GM08714 (cell line): Measurements from ENCODE around the gene PEX11G.

Experiments
- H3K4me3 ChIP-seq: fragments of 200-500 bp; sonication (Bioruptor generic); 2 replicates; pipeline ENCODE4 v1.5.1; 2014; ENCODE audit warnings: mild to moderate bottlenecking, low read length, inconsistent platforms
- ZNF274 ChIP-seq: IDR thresholded peaks from 2 replicates; pipeline ENCODE4 v1.6.1; 2012; ENCODE audit warnings: mild to moderate bottlenecking, low read depth, low read length

The PEX11G gene

GRCh38 chr19:7488736-7489353 is at the start of gene PEX11G:
Gene PEX11G, minus strand, starts transcription at chr19:7489035. Its CDS starts 25 bp downstream, at chr19:7489010.
- peak within 1 kb of the TSS; percentile 67; the same call in 1 of the 2 replicates for H3K4me3 ChIP-seq
- TF ChIP-seq ZNF274: no peak

GRCh38 chr19:7535998-7536695 is 47.3 kb upstream of the PEX11G start:
- no peak for TF ChIP-seq ZNF274
- H3K4me3 ChIP-seq: peak overlapping the region; percentile 78

- TF ChIP-seq ZNF274: no peak
- peak within 1 kb of the TSS; percentile 78 for H3K4me3 ChIP-seq
Observed at GRCh38 chr19:7535047-7535997, 46.5 kb upstream of the PEX11G start, which contains the start of gene PNPLA6. Gene PNPLA6, plus strand, starts transcription at chr19:7535717. Its CDS starts 72 bp downstream, at chr19:7535789.

- TF ChIP-seq ZNF274: no peak
- H3K4me3 ChIP-seq: peak overlapping the region; percentile 78
Observed at GRCh38 chr19:7534531-7535046, 45.8 kb upstream of the PEX11G start.

- H3K4me3 ChIP-seq: peak overlapping the region; percentile 78
Observed at GRCh38 chr19:7533925-7534480, 45.2 kb upstream of the PEX11G start.

GRCh38 chr19:7533281-7533885 is 44.5 kb upstream of the PEX11G start:
- H3K4me3 ChIP-seq: peak overlapping the region; percentile 44; the same call in 1 of the 2 replicates
- TF ChIP-seq ZNF274: no peak

More at GRCh38 chr19:7533925-7534480, 45.2 kb upstream of the PEX11G start:
- no peak for TF ChIP-seq ZNF274

GRCh38 chr19:7529610-7530490 is 41.0 kb upstream of the PEX11G start:
- no peak overlapping the region for H3K4me3 ChIP-seq

GRCh38 chr19:7529246-7529600 is 40.4 kb upstream of the PEX11G start:
- H3K4me3 ChIP-seq: no peak overlapping the region
- no peak for TF ChIP-seq ZNF274

More at GRCh38 chr19:7529610-7530490, 41.0 kb upstream of the PEX11G start:
- no peak for TF ChIP-seq ZNF274

GRCh38 chr19:7528522-7529245 is 39.8 kb upstream of the PEX11G start:
- H3K4me3 ChIP-seq: no peak overlapping the region
- TF ChIP-seq ZNF274: no peak

- TF ChIP-seq ZNF274: no peak
- no peak overlapping the region for H3K4me3 ChIP-seq
Observed at GRCh38 chr19:7528192-7528519, 39.3 kb upstream of the PEX11G start.

- no peak for TF ChIP-seq ZNF274
- H3K4me3 ChIP-seq: no peak overlapping the region
Observed at GRCh38 chr19:7527516-7528191, 38.8 kb upstream of the PEX11G start.
